22Rv1 (cell line): Measurements from ENCODE around the gene TMEM25.

Experiments used
- ZFX ChIP-seq: fragments of 450-650 bp; IDR thresholded peaks from 2 replicates; pipeline ENCODE4 v1.6.1; 2017; ENCODE audit warnings: antibody characterized with exemption, borderline replicate concordance
- TF ChIP-seq, protein P1 (sequence below): fragments of 450-650 bp; IDR thresholded peaks from 2 replicates; pipeline ENCODE4 v1.5.1; 2017; ENCODE audit warnings: mild to moderate bottlenecking

DNA sequence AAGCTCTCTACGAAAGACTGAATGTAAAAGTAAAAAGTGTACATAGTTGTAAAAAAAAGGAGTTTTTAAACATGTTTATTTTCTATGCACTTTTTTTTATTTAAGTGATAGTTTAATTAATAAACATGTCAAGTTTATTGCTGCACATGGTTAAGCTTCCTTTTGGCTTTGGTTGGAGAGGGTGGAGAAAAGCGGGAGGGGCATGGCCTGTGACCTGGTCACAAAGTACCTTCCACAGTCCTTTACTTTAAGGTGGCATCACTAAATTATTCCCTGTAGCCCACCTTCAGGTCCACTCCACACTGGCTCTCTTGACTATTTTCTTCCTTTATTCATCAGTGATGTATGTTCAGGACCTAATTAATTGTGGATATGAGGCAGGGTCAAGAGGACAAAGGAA, 4.3 kb upstream of the TMEM25 start:
- TF ChIP-seq, protein P1, sequence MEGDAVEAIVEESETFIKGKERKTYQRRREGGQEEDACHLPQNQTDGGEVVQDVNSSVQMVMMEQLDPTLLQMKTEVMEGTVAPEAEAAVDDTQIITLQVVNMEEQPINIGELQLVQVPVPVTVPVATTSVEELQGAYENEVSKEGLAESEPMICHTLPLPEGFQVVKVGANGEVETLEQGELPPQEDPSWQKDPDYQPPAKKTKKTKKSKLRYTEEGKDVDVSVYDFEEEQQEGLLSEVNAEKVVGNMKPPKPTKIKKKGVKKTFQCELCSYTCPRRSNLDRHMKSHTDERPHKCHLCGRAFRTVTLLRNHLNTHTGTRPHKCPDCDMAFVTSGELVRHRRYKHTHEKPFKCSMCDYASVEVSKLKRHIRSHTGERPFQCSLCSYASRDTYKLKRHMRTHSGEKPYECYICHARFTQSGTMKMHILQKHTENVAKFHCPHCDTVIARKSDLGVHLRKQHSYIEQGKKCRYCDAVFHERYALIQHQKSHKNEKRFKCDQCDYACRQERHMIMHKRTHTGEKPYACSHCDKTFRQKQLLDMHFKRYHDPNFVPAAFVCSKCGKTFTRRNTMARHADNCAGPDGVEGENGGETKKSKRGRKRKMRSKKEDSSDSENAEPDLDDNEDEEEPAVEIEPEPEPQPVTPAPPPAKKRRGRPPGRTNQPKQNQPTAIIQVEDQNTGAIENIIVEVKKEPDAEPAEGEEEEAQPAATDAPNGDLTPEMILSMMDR, result no peak
- TF ChIP-seq ZFX, result no peak
